ENCODE data around the gene CDH11. TPM values are rescaled to one million over a fixed set of nuclear protein-coding genes. Genes with fewer than 3 reads are reported as not detected.

Gene CDH11
- polyA plus RNA-seq, 1 donor (not counting 4 experiments of a cell fraction or from before 2014, with no cell fraction given) = 36.8 TPM

- Histone ChIP-seq H3K9me1 (ENCODE audit: control insufficient read depth, extremely low read depth, insufficient read depth, low read length) (no peaks in the 10 kb centered on the region), H3K36me3 (ENCODE audit: control insufficient read depth in 2 of 2, extremely low read depth in 1 of 2, insufficient read depth in 2 of 2, low read length in 2 of 2) (no peaks in the 10 kb centered on the region), H3K9ac (ENCODE audit: control insufficient read depth, extremely low read depth, insufficient read depth, low read length) (no peak overlapping the region), H3K4me2 (ENCODE audit: control insufficient read depth, extremely low read depth, insufficient read depth, low read depth, low read length) (no peak overlapping the region), H2AFZ (ENCODE audit: control insufficient read depth, low read length) (no peak overlapping the region), H3K9me3 (ENCODE audit: control insufficient read depth, low read depth, low read length) (no peaks in the 10 kb centered on the region), H3K27me3 (ENCODE audit: control insufficient read depth, extremely low read depth, insufficient read depth, low read length) (no peaks in the 10 kb centered on the region), H3K27ac (ENCODE audit: control insufficient read depth, insufficient read depth, low read length) (no peak overlapping the region), H3K4me3 (ENCODE audit: control insufficient read depth in 2 of 3, extremely low read depth in 1 of 3, insufficient read depth in 2 of 3, low read depth in 1 of 3, low read length in 3 of 3) (no peak overlapping the region), H4K20me1 (ENCODE audit: control insufficient read depth, extremely low read depth, insufficient read depth, low read length) (no peaks in the 10 kb centered on the region), H3K79me2 (ENCODE audit: control insufficient read depth, insufficient read depth, low read length) (peaks cover 43% of the 10 kb centered on the region), H3K4me1 (ENCODE audit: control insufficient read depth, extremely low read depth, insufficient read depth, low read length) (peaks cover 3% of the 10 kb centered on the region)
- no peak for FAIRE-seq
- TF ChIP-seq CTCF (optimal IDR thresholded peaks at IDR 0.05 in 1 of 3, IDR thresholded peaks at IDR 0.05 in 1 of 3, conservative IDR thresholded peaks at IDR 0.05 in 1 of 3; ENCODE audit: extremely low read depth in 1 of 3, insufficient read depth in 2 of 3, low read length in 3 of 3) (no peak), EZH2 (IDR thresholded peaks at IDR 0.05; ENCODE audit: low read length) (no peak)
- DNase-seq (ENCODE audit: low read depth, low spot score) = no peak
- dilution Hi-C loops (cut with MboI; ENCODE audit: extremely low pct_ligation_motif_present, low sequenced_read_pairs) = no loop called here
These were observed 24.6 kb downstream of the CDH11 start for GRCh38 chr16:65097296-65097695.

- Histone ChIP-seq H3K79me2 (ENCODE audit: control insufficient read depth, insufficient read depth, low read length) (peaks cover 42% of the 10 kb centered on the region), H3K9ac (ENCODE audit: control insufficient read depth, extremely low read depth, insufficient read depth, low read length) (no peak overlapping the region), H3K27me3 (ENCODE audit: control insufficient read depth, extremely low read depth, insufficient read depth, low read length) (no peaks in the 10 kb centered on the region), H3K4me2 (ENCODE audit: control insufficient read depth, extremely low read depth, insufficient read depth, low read depth, low read length) (no peak overlapping the region), H3K9me1 (ENCODE audit: control insufficient read depth, extremely low read depth, insufficient read depth, low read length) (no peaks in the 10 kb centered on the region), H4K20me1 (ENCODE audit: control insufficient read depth, extremely low read depth, insufficient read depth, low read length) (no peaks in the 10 kb centered on the region), H3K27ac (ENCODE audit: control insufficient read depth, insufficient read depth, low read length) (no peak overlapping the region), H2AFZ (ENCODE audit: control insufficient read depth, low read length) (no peak overlapping the region), H3K4me1 (ENCODE audit: control insufficient read depth, extremely low read depth, insufficient read depth, low read length) (peaks cover 3% of the 10 kb centered on the region), H3K36me3 (ENCODE audit: control insufficient read depth in 2 of 2, extremely low read depth in 1 of 2, insufficient read depth in 2 of 2, low read length in 2 of 2) (no peaks in the 10 kb centered on the region), H3K4me3 (ENCODE audit: control insufficient read depth in 2 of 3, extremely low read depth in 1 of 3, insufficient read depth in 2 of 3, low read depth in 1 of 3, low read length in 3 of 3) (no peak overlapping the region), H3K9me3 (ENCODE audit: control insufficient read depth, low read depth, low read length) (no peaks in the 10 kb centered on the region)
- no peak for DNase-seq (ENCODE audit: low read depth, low spot score)
- TF ChIP-seq EZH2 (IDR thresholded peaks at IDR 0.05; ENCODE audit: low read length) (no peak), CTCF (optimal IDR thresholded peaks at IDR 0.05 in 1 of 3, IDR thresholded peaks at IDR 0.05 in 1 of 3, conservative IDR thresholded peaks at IDR 0.05 in 1 of 3; ENCODE audit: extremely low read depth in 1 of 3, insufficient read depth in 2 of 3, low read length in 3 of 3) (no peak)
- no peak for FAIRE-seq
- dilution Hi-C loops (cut with MboI; ENCODE audit: extremely low pct_ligation_motif_present, low sequenced_read_pairs) = no loop called here
These were observed 26.0 kb downstream of the CDH11 start for GRCh38 chr16:65095906-65096305.
